ENCODE data around the gene C11orf52. TPM values are rescaled to one million over a fixed set of nuclear protein-coding genes. Genes with fewer than 3 reads are reported as not detected.

C11orf52 gene
- total RNA-seq, 2 experiments from 2014 or later = not detected

DNA sequence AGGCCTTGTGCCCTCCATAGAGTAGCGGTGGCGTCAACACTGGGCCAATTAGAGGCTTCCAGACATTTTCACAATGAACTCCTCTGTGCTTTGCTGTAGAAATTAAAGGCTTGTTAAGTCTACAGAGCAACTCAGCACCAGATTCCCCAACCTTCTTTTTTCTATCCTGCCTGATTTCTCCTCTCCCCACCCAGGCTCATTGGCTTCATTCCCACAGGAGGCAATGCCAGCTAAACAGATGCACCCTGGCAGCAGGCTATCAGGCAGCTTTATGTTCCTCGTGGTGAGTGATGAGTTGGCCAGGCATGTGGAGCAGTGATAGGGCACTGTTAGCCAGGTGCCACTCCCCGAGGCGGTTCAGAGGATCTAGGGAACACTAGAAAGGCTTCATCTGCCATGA, 23.2 kb downstream of the C11orf52 start:
- ATAC-seq (no peak), DNase-seq (no peak)
- H3K36me3 Mint-ChIP-seq (ENCODE audit: low read depth) = no peaks in the 10 kb centered on the region
- CTCF ChIA-PET = interaction anchor here (1.3 to 1.4 kb wide), 2 partner anchors 10 to 40 kb away, joined by 5 read pairs; no protein-coding TSS in a partner anchor
- H3K9me3 Mint-ChIP-seq (ENCODE audit: insufficient read depth) = no peaks in the 10 kb centered on the region
- no peak overlapping the region for H3K4me3 Mint-ChIP-seq
- no peaks in the 10 kb centered on the region for H3K27me3 Mint-ChIP-seq (ENCODE audit: low read depth)
- H3K4me1 Mint-ChIP-seq (ENCODE audit: low read depth) = peaks cover 33% of the 10 kb centered on the region
- no peak overlapping the region for H3K27ac Mint-ChIP-seq
- POLR2A ChIA-PET = no interaction called here

DNA sequence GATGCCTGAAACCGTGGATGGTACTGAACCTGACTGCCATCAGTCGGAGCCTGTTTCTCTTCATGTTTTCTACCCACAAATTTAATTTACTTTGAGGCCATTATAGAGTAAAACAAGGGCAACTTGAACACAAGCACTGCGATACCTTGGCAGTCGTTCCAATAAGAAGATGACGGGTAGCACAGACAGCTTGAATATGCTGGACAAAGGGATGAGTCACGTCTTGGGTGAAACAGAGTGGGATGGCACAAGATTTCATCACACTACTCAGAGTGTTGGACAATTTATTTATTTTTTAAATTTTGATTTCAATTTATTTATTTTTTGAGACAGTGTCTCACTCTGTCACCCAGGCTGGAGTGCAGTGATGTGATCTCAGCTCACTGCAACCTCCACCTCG, 24.1 kb downstream of the C11orf52 start:
- Mint-ChIP-seq H3K27me3 (ENCODE audit: low read depth) (no peaks in the 10 kb centered on the region), H3K4me1 (ENCODE audit: low read depth) (peaks cover 27% of the 10 kb centered on the region), H3K4me3 (no peak overlapping the region), H3K9me3 (ENCODE audit: insufficient read depth) (no peaks in the 10 kb centered on the region), H3K27ac (no peak overlapping the region), H3K36me3 (ENCODE audit: low read depth) (no peaks in the 10 kb centered on the region)
- no peak for DNase-seq
- ChIA-PET POLR2A (no interaction called here), CTCF (interaction anchor here (1.3 to 1.4 kb wide), 2 partner anchors 11 to 39 kb away, joined by 5 read pairs; no protein-coding TSS in a partner anchor)
- ATAC-seq = no peak

DNA sequence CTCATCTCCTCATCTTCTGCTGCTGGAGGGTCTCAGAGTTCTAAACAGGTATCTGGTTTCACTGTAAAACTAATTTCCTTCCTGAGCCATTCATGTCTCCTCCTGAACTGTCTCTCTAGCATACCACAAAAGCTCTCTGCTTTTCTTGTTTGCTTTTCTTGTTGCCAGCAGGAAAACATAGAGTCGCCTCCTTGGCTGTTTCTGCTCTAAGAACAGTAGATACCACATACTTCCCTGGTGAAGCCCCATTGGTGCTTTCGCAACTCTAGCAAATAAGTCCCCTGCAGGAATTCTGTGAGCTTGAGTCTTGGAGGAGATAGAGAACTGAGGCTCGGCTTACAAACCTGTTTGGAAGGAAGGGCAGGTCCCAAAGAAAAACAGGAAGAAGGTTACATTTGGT, 25.4 kb downstream of the C11orf52 start:
- H3K4me1 Mint-ChIP-seq (ENCODE audit: low read depth) = peaks cover 14% of the 10 kb centered on the region
- DNase-seq (no peak), ATAC-seq (no peak)
- H3K36me3 Mint-ChIP-seq (ENCODE audit: low read depth) = no peaks in the 10 kb centered on the region
- ChIA-PET POLR2A (interaction anchor here (0.9 to 1.2 kb wide), 2 partner anchors 18 to 73 kb away, joined by 4 to 5 read pairs; partner anchors contain the start of gene ALG9), CTCF (interaction anchor here (1.3 to 2.3 kb wide), 3 partner anchors 10 to 37 kb away, joined by 3 to 12 read pairs (median 10); no protein-coding TSS in a partner anchor)
- H3K9me3 Mint-ChIP-seq (ENCODE audit: insufficient read depth) = no peaks in the 10 kb centered on the region
- H3K27me3 Mint-ChIP-seq (ENCODE audit: low read depth) = no peaks in the 10 kb centered on the region
- no peak overlapping the region for H3K4me3 Mint-ChIP-seq
- peak overlapping the region; percentile 22 for H3K27ac Mint-ChIP-seq

DNA sequence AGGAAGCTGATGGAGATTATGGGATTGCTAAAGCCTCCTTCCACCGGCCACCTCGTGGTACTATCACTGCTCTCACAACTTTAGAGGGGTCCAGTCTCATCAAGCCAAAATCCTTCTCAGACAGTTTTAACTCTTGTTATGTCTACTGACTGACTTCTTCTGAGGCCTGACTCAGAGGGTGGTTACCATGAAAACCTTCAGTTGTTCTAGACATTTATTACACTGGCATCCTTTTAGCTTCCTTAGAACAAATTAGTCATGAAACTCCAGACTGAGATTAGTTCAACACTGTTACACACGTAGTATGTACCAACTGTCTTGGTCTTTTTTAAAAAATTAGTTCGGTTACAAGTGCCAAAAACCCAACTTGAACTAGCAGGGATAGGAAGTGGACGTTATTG, 25.9 kb downstream of the C11orf52 start:
- Mint-ChIP-seq H3K27ac (no peak overlapping the region), H3K27me3 (ENCODE audit: low read depth) (no peaks in the 10 kb centered on the region), H3K4me1 (ENCODE audit: low read depth) (peaks cover 16% of the 10 kb centered on the region)

DNA sequence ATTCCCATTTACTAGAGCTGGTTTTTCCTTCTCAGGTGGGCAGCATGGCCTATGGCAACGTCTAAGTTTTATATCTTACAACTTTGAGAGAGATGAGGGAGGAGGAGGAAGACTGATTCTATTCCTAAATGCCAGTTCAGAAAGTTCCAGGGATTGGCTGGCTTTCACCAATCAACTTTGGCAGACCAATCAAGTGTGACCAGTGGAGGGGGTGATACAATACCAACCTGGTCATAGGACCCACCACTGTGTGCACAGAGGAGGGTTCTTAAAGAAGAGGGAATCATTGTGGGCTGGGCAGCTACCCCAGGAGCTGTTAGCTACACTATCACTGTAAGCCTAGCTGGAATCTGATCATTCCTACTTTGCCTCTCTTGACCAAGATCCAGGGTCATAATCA, 26.5 kb downstream of the C11orf52 start:
- no peak overlapping the region for H3K4me3 Mint-ChIP-seq
- no peaks in the 10 kb centered on the region for H3K27me3 Mint-ChIP-seq (ENCODE audit: low read depth)

More for the DNA sequence above, 25.9 kb downstream of the C11orf52 start:
- Mint-ChIP-seq H3K36me3 (ENCODE audit: low read depth) (no peaks in the 10 kb centered on the region), H3K4me3 (no peak overlapping the region), H3K9me3 (ENCODE audit: insufficient read depth) (no peaks in the 10 kb centered on the region)
- no peak for DNase-seq
- ChIA-PET CTCF (interaction anchor here (1.3 to 2.3 kb wide), 3 partner anchors 10 to 37 kb away, joined by 3 to 12 read pairs (median 10); no protein-coding TSS in a partner anchor), POLR2A (interaction anchor here (0.9 to 1.2 kb wide), 2 partner anchors 18 to 73 kb away, joined by 4 to 5 read pairs; partner anchors contain the start of gene ALG9)
- ATAC-seq = peak; percentile 36

DNA sequence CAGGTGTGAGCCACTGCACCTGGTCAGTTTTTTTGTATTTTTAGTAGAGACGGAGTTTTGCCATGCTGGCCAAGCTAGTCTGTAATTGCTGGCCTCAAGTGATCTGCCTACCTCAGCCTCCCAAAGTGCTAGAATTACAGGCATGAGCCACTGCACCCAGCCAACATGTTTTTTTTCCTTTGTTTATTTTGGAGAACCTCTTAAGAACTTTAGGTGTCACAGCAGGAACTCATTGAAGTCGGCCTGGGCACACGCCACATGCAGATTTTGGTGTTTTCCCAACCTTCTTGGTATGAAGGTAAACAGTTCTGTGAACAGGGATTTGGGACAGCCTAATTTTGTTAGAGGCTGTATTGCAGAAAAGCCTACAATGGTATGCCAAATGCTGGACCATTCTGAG, 27.8 kb downstream of the C11orf52 start:
- DNase-seq (no peak), ATAC-seq (no peak)
- H3K27me3 Mint-ChIP-seq (ENCODE audit: low read depth) = no peaks in the 10 kb centered on the region
- ChIA-PET CTCF (interaction anchor here (1.4 kb wide), 1 partner anchor 20 kb away, joined by 3 read pairs; no protein-coding TSS in a partner anchor), POLR2A (no interaction called here)
- H3K27ac Mint-ChIP-seq = no peak overlapping the region
- H3K36me3 Mint-ChIP-seq (ENCODE audit: low read depth) = no peaks in the 10 kb centered on the region
- H3K9me3 Mint-ChIP-seq (ENCODE audit: insufficient read depth) = no peaks in the 10 kb centered on the region
- peaks cover 20% of the 10 kb centered on the region for H3K4me1 Mint-ChIP-seq (ENCODE audit: low read depth)
- no peak overlapping the region for H3K4me3 Mint-ChIP-seq

More for the DNA sequence above, 26.5 kb downstream of the C11orf52 start:
- CTCF ChIA-PET = interaction anchor here (1.0 to 2.3 kb wide), 4 partner anchors 13 to 36 kb away, joined by 3 to 12 read pairs (median 6); no protein-coding TSS in a partner anchor
- Mint-ChIP-seq H3K27ac (no peak overlapping the region), H3K36me3 (ENCODE audit: low read depth) (no peaks in the 10 kb centered on the region), H3K4me1 (ENCODE audit: low read depth) (peaks cover 20% of the 10 kb centered on the region), H3K9me3 (ENCODE audit: insufficient read depth) (no peaks in the 10 kb centered on the region)
- no peak for DNase-seq
- POLR2A ChIA-PET = interaction anchor here (0.9 to 1.2 kb wide), 2 partner anchors 9 to 19 kb away, joined by 5 read pairs; no protein-coding TSS in a partner anchor
- ATAC-seq = no peak

DNA sequence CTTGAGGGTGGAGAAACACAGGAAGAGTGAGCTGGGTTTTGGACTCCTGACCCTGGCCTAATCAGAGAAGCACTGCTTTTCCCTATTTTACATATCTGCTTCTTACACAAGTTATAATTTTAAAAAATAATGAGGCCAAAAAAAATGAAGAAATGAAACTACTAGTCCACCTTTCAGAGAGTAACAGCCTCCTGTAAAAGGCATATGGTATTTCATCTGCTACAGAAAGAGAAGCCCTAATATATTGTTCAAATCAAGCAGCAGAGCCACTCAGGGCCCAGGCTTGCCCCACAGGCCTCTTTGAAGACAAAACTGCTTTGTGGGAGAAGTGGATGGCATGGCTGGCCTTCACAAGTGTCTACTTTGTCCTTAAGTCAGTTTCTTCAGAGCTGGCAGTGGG, 28.4 kb downstream of the C11orf52 start:
- no peak for ATAC-seq
- no peaks in the 10 kb centered on the region for H3K27me3 Mint-ChIP-seq (ENCODE audit: low read depth)
- no peaks in the 10 kb centered on the region for H3K9me3 Mint-ChIP-seq (ENCODE audit: insufficient read depth)
- peaks cover 20% of the 10 kb centered on the region for H3K4me1 Mint-ChIP-seq (ENCODE audit: low read depth)
- no peaks in the 10 kb centered on the region for H3K36me3 Mint-ChIP-seq (ENCODE audit: low read depth)
- POLR2A ChIA-PET = no interaction called here
- H3K27ac Mint-ChIP-seq = no peak overlapping the region
- CTCF ChIA-PET = no interaction called here
- H3K4me3 Mint-ChIP-seq = no peak overlapping the region
- no peak for DNase-seq

DNA sequence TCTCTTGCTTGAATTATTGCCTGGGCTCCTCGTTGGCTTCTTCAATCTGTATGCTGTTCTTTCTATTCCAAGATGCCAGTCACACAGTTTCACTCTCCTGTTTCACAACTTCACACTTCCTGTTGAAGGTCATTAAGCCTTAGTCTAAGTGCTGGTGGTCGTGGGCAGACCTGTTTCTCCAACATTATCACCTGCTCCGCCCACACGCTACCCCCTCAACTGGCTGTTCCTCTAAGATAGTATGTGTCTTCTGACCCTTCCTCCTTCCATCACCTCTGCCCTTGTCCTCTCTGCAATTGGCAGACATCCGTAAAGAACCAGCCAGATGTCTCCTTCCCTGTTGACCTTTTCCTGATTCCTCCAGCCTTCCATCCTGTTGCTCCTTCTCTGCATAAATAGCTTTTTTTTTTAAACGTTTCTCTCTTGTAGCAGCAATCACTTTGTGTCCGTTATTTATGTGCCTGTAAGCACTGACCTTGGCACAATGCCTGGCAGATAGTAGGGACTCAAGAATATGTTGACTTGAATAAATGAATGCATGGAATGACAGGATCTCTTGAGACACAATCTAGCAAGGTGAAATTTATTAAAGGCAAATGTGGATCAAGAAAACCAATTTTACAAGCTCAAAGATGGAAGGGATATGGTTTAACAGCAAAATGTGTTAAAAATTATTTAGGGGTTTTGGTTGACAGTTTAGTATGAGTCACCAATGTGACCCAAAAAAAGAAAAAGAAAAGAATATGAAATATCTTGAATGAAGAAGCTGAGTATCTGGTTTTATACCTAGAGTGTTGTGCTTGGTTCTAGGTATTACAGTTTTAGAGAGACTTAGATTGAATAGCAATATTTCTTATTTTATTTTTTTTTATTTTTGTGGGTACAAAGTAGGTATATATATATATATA, 31.1 kb downstream of the C11orf52 start:
- no peaks in the 10 kb centered on the region for H3K36me3 Mint-ChIP-seq (ENCODE audit: low read depth)
- H3K9me3 Mint-ChIP-seq (ENCODE audit: insufficient read depth) = no peaks in the 10 kb centered on the region
- no peak overlapping the region for H3K4me3 Mint-ChIP-seq
- no peak overlapping the region for H3K27ac Mint-ChIP-seq
- no peaks in the 10 kb centered on the region for H3K27me3 Mint-ChIP-seq (ENCODE audit: low read depth)
- ChIA-PET CTCF (interaction anchor here (0.7 to 1.4 kb wide), 5 partner anchors 12 to 20 kb away, joined by 3 to 5 read pairs (median 3); no protein-coding TSS in a partner anchor), POLR2A (no interaction called here)
- no peak for ATAC-seq
- no peak for DNase-seq
- H3K4me1 Mint-ChIP-seq (ENCODE audit: low read depth) = peaks cover 10% of the 10 kb centered on the region

DNA sequence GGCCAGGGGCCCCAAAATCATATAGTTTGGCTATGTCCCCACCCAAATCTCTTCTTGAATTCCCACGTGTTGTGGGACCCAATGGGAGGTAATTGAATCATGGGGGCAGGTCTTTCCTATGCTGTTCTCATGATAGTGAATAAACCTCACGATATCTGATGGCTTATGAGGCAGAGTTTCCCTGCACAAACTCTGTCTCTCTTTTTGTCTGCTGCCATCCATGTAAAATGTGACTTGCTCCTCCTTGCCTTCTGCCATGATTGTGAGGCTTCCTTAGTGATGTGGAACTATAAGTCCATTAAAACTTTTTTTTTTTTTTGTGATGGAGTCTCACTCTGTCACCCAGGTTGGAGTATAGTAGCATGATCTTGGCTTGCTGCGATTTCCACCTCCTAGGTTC, 32.9 kb downstream of the C11orf52 start:
- H3K27me3 Mint-ChIP-seq (ENCODE audit: low read depth) = no peaks in the 10 kb centered on the region
- no peaks in the 10 kb centered on the region for H3K9me3 Mint-ChIP-seq (ENCODE audit: insufficient read depth)
- ChIA-PET POLR2A (no interaction called here), CTCF (no interaction called here)
- no peaks in the 10 kb centered on the region for H3K36me3 Mint-ChIP-seq (ENCODE audit: low read depth)
- no peak overlapping the region for H3K27ac Mint-ChIP-seq
- ATAC-seq (no peak), DNase-seq (no peak)
- H3K4me3 Mint-ChIP-seq = no peak overlapping the region
- H3K4me1 Mint-ChIP-seq (ENCODE audit: low read depth) = peaks cover 9% of the 10 kb centered on the region

DNA sequence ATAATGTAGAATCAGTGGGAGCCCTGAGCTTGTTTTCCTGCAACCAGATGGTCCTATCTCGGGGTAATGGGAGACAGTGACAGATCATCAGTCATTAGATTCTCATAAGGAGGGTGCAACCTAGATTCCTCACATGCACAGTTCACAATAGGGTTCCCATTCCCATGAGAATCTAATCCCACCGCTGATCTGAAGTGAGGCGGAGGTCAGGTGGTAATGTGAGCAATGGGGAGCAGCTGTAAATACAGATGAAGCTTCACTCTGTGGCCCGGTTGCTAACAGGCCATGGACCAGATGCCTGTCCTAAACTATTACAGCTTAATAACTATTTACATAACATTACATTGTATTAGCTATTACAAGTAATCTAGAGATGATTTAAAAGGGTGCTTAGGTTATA, 35.4 kb downstream of the C11orf52 start:
- H3K4me3 Mint-ChIP-seq = no peak overlapping the region
- ATAC-seq (no peak), DNase-seq (no peak)
- no peaks in the 10 kb centered on the region for H3K9me3 Mint-ChIP-seq (ENCODE audit: insufficient read depth)
- POLR2A ChIA-PET = no interaction called here
- peaks cover 9% of the 10 kb centered on the region for H3K4me1 Mint-ChIP-seq (ENCODE audit: low read depth)
- H3K27me3 Mint-ChIP-seq (ENCODE audit: low read depth) = no peaks in the 10 kb centered on the region
- CTCF ChIA-PET = interaction anchor here (0.9 kb wide), 1 partner anchor 28 kb away, joined by 4 read pairs; no protein-coding TSS in a partner anchor
- H3K36me3 Mint-ChIP-seq (ENCODE audit: low read depth) = no peaks in the 10 kb centered on the region
- no peak overlapping the region for H3K27ac Mint-ChIP-seq

DNA sequence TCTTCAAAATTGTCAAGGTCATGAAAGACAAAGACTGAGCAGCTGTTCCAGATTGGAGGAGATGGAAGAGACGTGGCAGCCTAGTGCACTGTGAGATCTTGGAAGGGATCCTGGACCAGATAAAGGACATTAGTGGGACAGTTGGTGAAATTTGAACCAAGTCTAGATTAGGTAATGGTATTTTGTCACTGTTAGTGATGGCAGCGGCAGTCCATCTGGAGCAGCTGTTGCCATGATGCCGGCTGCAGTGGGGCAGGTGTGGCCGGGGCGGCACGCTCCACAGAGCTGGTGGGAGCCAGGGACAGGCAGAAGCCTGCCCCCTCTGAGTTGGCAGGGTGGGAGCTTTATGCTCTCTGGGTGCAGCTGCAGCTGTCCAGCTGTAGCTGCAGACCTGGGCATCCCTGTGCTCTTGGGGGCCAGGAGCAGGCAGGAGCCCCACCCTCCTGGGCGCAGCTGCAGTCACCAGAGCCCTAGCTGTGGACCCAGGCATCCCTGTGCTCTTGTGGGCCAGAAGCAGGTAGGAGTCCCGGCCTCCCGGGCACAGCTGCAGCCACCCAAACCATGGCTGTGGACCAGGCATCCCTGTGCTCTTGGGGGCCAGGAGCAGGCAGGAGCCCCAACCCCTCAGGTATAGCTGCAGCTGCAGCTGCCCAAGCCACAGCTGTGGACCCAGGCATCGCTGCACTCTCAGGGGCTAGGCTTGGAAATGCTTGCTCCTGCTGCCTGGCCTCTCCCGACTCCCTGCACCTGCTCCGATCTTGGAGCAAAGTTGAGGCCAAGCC, 39.1 kb downstream of the C11orf52 start:
- POLR2A ChIA-PET = no interaction called here
- Mint-ChIP-seq H3K4me3 (no peak overlapping the region), H3K9me3 (ENCODE audit: insufficient read depth) (no peaks in the 10 kb centered on the region), H3K27ac (no peak overlapping the region), H3K27me3 (ENCODE audit: low read depth) (no peaks in the 10 kb centered on the region), H3K4me1 (ENCODE audit: low read depth) (no peaks in the 10 kb centered on the region), H3K36me3 (ENCODE audit: low read depth) (no peaks in the 10 kb centered on the region)
- ATAC-seq = no peak
- CTCF ChIA-PET = no interaction called here
- DNase-seq = no peak
